Measurements from ENCODE around the gene MAPK4.
A peak's percentile ranks its signal among the peaks of the same experiment; 100 is the strongest.

MAPK4 gene

DNA sequence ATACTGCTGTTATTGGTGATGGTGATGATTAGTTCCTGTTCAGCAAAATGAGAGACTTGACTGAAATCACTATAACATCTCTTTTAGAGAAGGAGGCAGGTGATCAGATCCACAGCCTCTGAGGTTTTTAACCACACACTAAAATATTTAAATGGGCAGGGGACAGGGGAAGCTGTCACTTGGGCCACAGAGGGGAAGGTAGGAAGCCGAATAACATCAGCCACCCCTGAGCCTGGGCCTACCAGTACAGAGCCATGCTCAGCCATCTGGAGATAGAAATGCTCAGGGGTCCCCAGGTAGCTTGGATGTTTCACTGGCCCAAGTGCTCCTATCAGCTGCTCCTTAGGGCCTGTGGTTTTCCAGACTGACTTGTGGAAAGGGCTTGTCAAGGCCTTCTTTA is 137.6 kb downstream of the MAPK4 start:
- Histone ChIP-seq H3K27ac (ENCODE audit: low read length) (peak overlapping the region; percentile 87), H4K20me1 (ENCODE audit: insufficient read depth, low read length) (no peaks in the 10 kb centered on the region), H3K9ac (ENCODE audit: low read length) (peak overlapping the region; percentile 27), H2AFZ (ENCODE audit: low read depth, low read length) (peak overlapping the region; percentile 6; the same call in 1 of the 2 replicates), H3K36me3 (replicated peaks; ENCODE audit: low read depth, low read length) (no peaks in the 10 kb centered on the region), H3K4me1 (ENCODE audit: low read length) (peaks cover 42% of the 10 kb centered on the region), H3K27me3 (ENCODE audit: low read depth, low read length) (peaks cover 26% of the 10 kb centered on the region), H3K79me2 (ENCODE audit: low read length) (no peaks in the 10 kb centered on the region), H3K4me2 (ENCODE audit: low read length) (peak overlapping the region; percentile 88), H3K4me3 (ENCODE audit: low read length) (peak overlapping the region; percentile 67), H3K9me3 (ENCODE audit: insufficient read depth, low read length) (no peaks in the 10 kb centered on the region)
- TF ChIP-seq EZH2phosphoT487 (IDR thresholded peaks at IDR 0.05; ENCODE audit: low read depth) (no peak), CTCF (IDR thresholded peaks at IDR 0.05; ENCODE audit: low read depth, low read length) (no peak)

- no peak for TF ChIP-seq CTCF (IDR thresholded peaks at IDR 0.05; ENCODE audit: low read depth, low read length)
- no peak for TF ChIP-seq EZH2phosphoT487 (IDR thresholded peaks at IDR 0.05; ENCODE audit: low read depth)
- no peak overlapping the region for H3K4me2 ChIP-seq (ENCODE audit: low read length)
- no peak overlapping the region for H3K9ac ChIP-seq (ENCODE audit: low read length)
- peaks cover 12% of the 10 kb centered on the region for H3K27me3 ChIP-seq (ENCODE audit: low read depth, low read length)
- H3K27ac ChIP-seq (ENCODE audit: low read length): no peak overlapping the region
- H3K4me1 ChIP-seq (ENCODE audit: low read length): peaks cover 40% of the 10 kb centered on the region
- H3K9me3 ChIP-seq (ENCODE audit: insufficient read depth, low read length): no peaks in the 10 kb centered on the region
- H3K4me3 ChIP-seq (ENCODE audit: low read length): no peak overlapping the region
- H3K36me3 ChIP-seq (replicated peaks; ENCODE audit: low read depth, low read length): no peaks in the 10 kb centered on the region
- H3K79me2 ChIP-seq (ENCODE audit: low read length): no peaks in the 10 kb centered on the region
- no peak overlapping the region for H2AFZ ChIP-seq (ENCODE audit: low read depth, low read length)
- no peaks in the 10 kb centered on the region for H4K20me1 ChIP-seq (ENCODE audit: insufficient read depth, low read length)
Observed at GRCh38 chr18:50700245-50701165, 140.6 kb downstream of the MAPK4 start.

- H3K79me2 ChIP-seq (ENCODE audit: low read length): no peaks in the 10 kb centered on the region
- no peak overlapping the region for H3K4me2 ChIP-seq (ENCODE audit: low read length)
- peaks cover 13% of the 10 kb centered on the region for H3K27me3 ChIP-seq (ENCODE audit: low read depth, low read length)
- H3K9me3 ChIP-seq (ENCODE audit: insufficient read depth, low read length): no peaks in the 10 kb centered on the region
- H4K20me1 ChIP-seq (ENCODE audit: insufficient read depth, low read length): no peaks in the 10 kb centered on the region
- H3K36me3 ChIP-seq (replicated peaks; ENCODE audit: low read depth, low read length): no peaks in the 10 kb centered on the region
- no peak overlapping the region for H3K4me3 ChIP-seq (ENCODE audit: low read length)
- no peak overlapping the region for H2AFZ ChIP-seq (ENCODE audit: low read depth, low read length)
- no peak overlapping the region for H3K9ac ChIP-seq (ENCODE audit: low read length)
- peaks cover 8% of the 10 kb centered on the region; the same call in 1 of the 2 replicates for H3K4me1 ChIP-seq (ENCODE audit: low read length)
- no peak overlapping the region for H3K27ac ChIP-seq (ENCODE audit: low read length)
- TF ChIP-seq CTCF (IDR thresholded peaks at IDR 0.05; ENCODE audit: low read depth, low read length) (no peak), EZH2phosphoT487 (IDR thresholded peaks at IDR 0.05; ENCODE audit: low read depth) (no peak)
Observed at GRCh38 chr18:50704357-50704940, 144.6 kb downstream of the MAPK4 start.

- Histone ChIP-seq H3K4me3 (ENCODE audit: low read length) (no peak overlapping the region), H2AFZ (ENCODE audit: low read depth, low read length) (no peak overlapping the region), H3K27me3 (ENCODE audit: low read depth, low read length) (peaks cover 4% of the 10 kb centered on the region; the same call in 1 of the 2 replicates), H3K36me3 (replicated peaks; ENCODE audit: low read depth, low read length) (no peaks in the 10 kb centered on the region), H3K4me2 (ENCODE audit: low read length) (no peak overlapping the region), H4K20me1 (ENCODE audit: insufficient read depth, low read length) (no peaks in the 10 kb centered on the region), H3K4me1 (ENCODE audit: low read length) (no peaks in the 10 kb centered on the region), H3K79me2 (ENCODE audit: low read length) (no peaks in the 10 kb centered on the region), H3K9me3 (ENCODE audit: insufficient read depth, low read length) (no peaks in the 10 kb centered on the region), H3K27ac (ENCODE audit: low read length) (no peak overlapping the region), H3K9ac (ENCODE audit: low read length) (no peak overlapping the region)
- TF ChIP-seq EZH2phosphoT487 (IDR thresholded peaks at IDR 0.05; ENCODE audit: low read depth): no peak
- TF ChIP-seq CTCF (IDR thresholded peaks at IDR 0.05; ENCODE audit: low read depth, low read length): no peak
Observed at GRCh38 chr18:50706199-50706598, 146.3 kb downstream of the MAPK4 start.

Measured in OCI-LY3 (cell line).